NOMO-1 treated with DMSO at 0.1 percent for 48 hours (cell line): ENCODE measurements around the gene GPS2.
"Not testable (repeated sequence)": the region's sequence is repeated elsewhere in the genome, so short reads cannot be mapped to it uniquely, and the experiment has no call there.

ENCODE experiments used
- DNase-seq: peaks from one replicate; lab custom pipeline; 2025; ENCODE audit not compliant: unreplicated experiment; lab: John Stamatoyannopoulos, UW

The GPS2 gene

GRCh38 chr17:7337600-7337999, 22.4 kb upstream of the GPS2 start:
- DNase-seq = not testable (repeated sequence)

- DNase-seq = peak; percentile 44
Observed at GRCh38 chr17:7336240-7337175, 21.3 kb upstream of the GPS2 start, which contains the start of gene ACAP1. Gene ACAP1, plus strand, starts transcription at chr17:7336529. Its CDS starts 206 bp downstream, at chr17:7336735.

- not testable (repeated sequence) for DNase-seq
Observed at GRCh38 chr17:7335765-7336164, 20.6 kb upstream of the GPS2 start.

- no peak for DNase-seq
Observed at GRCh38 chr17:7334938-7335538, 19.9 kb upstream of the GPS2 start.

GRCh38 chr17:7332600-7333069, 17.5 kb upstream of the GPS2 start:
- DNase-seq = peak; percentile 52

GRCh38 chr17:7332111-7332510, 17.0 kb upstream of the GPS2 start:
- no peak for DNase-seq

- DNase-seq = no peak
Observed at GRCh38 chr17:7330638-7331015, 15.5 kb upstream of the GPS2 start.

- peak; percentile 66 for DNase-seq
Observed at GRCh38 chr17:7329997-7330637, 15.0 kb upstream of the GPS2 start.

GRCh38 chr17:7329374-7329996, 14.3 kb upstream of the GPS2 start:
- DNase-seq = peak; percentile 97

GRCh38 chr17:7328840-7329373, 13.7 kb upstream of the GPS2 start, which contains the start of gene NEURL4:
Gene NEURL4, minus strand, starts transcription at chr17:7329335. Its CDS starts 23 bp downstream, at chr17:7329312.
- no peak for DNase-seq

- DNase-seq = no peak
Observed at GRCh38 chr17:7328009-7328408, 12.8 kb upstream of the GPS2 start.

- no peak for DNase-seq
Observed at GRCh38 chr17:7327501-7327900, 12.3 kb upstream of the GPS2 start.

- DNase-seq = no peak
Observed at GRCh38 chr17:7327056-7327455, 11.9 kb upstream of the GPS2 start.

GRCh38 chr17:7326186-7326585, 11.0 kb upstream of the GPS2 start:
- DNase-seq = no peak

GRCh38 chr17:7325031-7325528, 9.9 kb upstream of the GPS2 start:
- no peak for DNase-seq

GRCh38 chr17:7324438-7324779, 9.2 kb upstream of the GPS2 start:
- no peak for DNase-seq

GRCh38 chr17:7323731-7324437, 8.7 kb upstream of the GPS2 start:
- DNase-seq = no peak

- no peak for DNase-seq
Observed at GRCh38 chr17:7322520-7323194, 7.5 kb upstream of the GPS2 start.

- DNase-seq = no peak
Observed at GRCh38 chr17:7321466-7321865, 6.3 kb upstream of the GPS2 start.
